Measurements from ENCODE around the gene ZNF148. TPM values are rescaled to one million over a fixed set of nuclear protein-coding genes. Genes with fewer than 3 reads are reported as not detected.

ZNF148 gene
- total RNA-seq, 4 donors from 2014 or later = 64.2 to 86.7 (median 75.3) TPM

GRCh38 chr3:125378762-125379161, 3.6 kb upstream of the ZNF148 start:
- Histone ChIP-seq H3K27ac (no peak overlapping the region), H3K9me3 (no peaks in the 10 kb centered on the region), H3K4me1 (peaks cover 9 to 11% of the 10 kb centered on the region in 2 donors), H3K4me3 (replicated peaks in 1 of 3) (no peak overlapping the region), H3K36me3 (no peaks in the 10 kb centered on the region), H3K27me3 (no peaks in the 10 kb centered on the region)
- DNase-seq = no peak
- 88 to 96% methylated on average over 2 of the region's 2 CpGs for WGBS, 2 donors
- TF ChIP-seq POLR2A (IDR thresholded peaks at IDR 0.05) = no peak
- TF ChIP-seq, protein P1, sequence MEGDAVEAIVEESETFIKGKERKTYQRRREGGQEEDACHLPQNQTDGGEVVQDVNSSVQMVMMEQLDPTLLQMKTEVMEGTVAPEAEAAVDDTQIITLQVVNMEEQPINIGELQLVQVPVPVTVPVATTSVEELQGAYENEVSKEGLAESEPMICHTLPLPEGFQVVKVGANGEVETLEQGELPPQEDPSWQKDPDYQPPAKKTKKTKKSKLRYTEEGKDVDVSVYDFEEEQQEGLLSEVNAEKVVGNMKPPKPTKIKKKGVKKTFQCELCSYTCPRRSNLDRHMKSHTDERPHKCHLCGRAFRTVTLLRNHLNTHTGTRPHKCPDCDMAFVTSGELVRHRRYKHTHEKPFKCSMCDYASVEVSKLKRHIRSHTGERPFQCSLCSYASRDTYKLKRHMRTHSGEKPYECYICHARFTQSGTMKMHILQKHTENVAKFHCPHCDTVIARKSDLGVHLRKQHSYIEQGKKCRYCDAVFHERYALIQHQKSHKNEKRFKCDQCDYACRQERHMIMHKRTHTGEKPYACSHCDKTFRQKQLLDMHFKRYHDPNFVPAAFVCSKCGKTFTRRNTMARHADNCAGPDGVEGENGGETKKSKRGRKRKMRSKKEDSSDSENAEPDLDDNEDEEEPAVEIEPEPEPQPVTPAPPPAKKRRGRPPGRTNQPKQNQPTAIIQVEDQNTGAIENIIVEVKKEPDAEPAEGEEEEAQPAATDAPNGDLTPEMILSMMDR (IDR thresholded peaks at IDR 0.05) = no peak
- intact Hi-C loops (cut with DNase I) = no loop called here

GRCh38 chr3:125375950-125376679, 990 bp upstream of the ZNF148 start:
- H3K36me3 ChIP-seq = no peaks in the 10 kb centered on the region
- 60 to 64% methylated on average over 10 of the region's 10 CpGs for WGBS, 2 donors
- no peaks in the 10 kb centered on the region for H3K9me3 ChIP-seq
- no peaks in the 10 kb centered on the region for H3K27me3 ChIP-seq
- H3K27ac ChIP-seq = peak overlapping the region in 2 of 3 donors; percentile 91 to 94
- peaks cover 16 to 20% of the 10 kb centered on the region in 2 donors for H3K4me1 ChIP-seq
- TF ChIP-seq, protein P1 (IDR thresholded peaks at IDR 0.05) = no peak
- TF ChIP-seq POLR2A (IDR thresholded peaks at IDR 0.05) = no peak
- H3K4me3 ChIP-seq (replicated peaks in 1 of 3) = peak overlapping the region; percentile 58 to 93 (median 91)
- intact Hi-C loops (cut with DNase I) = no loop called here
- no peak for DNase-seq

GRCh38 chr3:125374501-125374995, 577 bp downstream of the ZNF148 start:
- WGBS, 2 donors = 0 to 1% methylated on average over 20 to 23 of the region's 26 CpGs
- DNase-seq = peak; percentile 30 to 34
- peaks cover 25 to 26% of the 10 kb centered on the region in 2 donors for H3K4me1 ChIP-seq

DNA sequence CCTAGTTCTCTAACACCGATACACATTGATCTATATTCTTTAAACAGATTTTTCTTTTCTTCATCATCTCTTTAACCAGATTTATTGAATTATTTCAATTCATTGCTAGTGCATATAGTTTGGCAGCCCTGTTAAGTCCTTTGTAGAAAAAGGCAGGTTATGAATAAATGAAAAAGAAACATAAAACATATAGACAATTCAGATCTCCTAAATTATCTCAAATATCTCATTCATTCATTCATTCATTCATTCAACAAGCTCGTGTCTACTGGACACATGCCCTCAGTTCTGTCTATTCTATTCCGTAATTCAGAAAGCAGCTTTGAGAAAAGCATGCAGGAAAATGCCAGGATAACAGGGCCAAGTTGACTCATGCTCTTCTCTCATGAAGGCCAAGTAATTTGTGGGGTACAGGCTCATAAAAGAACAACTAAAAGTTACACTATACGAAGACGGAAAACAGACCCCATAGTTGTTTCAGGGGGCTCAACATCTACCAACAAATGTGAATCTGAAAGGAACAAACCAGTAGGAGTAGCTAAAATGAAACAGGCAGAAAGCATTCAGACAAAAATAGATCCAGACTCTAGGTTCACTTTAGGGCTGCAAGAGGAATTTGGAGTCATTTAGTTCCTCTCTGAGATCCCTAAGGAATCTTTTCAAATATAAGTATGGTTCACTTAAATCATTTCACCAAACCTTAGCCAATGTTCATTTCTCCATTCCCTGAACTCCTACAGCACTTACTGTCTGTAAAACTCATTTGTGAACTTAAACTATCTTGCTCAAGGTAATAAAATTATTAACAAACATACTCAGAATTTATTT, 7.5 kb downstream of the ZNF148 start:
- intact Hi-C loops (cut with DNase I) = no loop called here
- WGBS, 2 donors = 75 to 77% methylated on average over 5 of the region's 5 CpGs
- no peak for TF ChIP-seq POLR2A (IDR thresholded peaks at IDR 0.05)
- TF ChIP-seq, protein P1 (IDR thresholded peaks at IDR 0.05) = no peak
- Histone ChIP-seq H3K4me1 (peaks cover 31 to 34% of the 10 kb centered on the region in 2 donors), H3K27me3 (no peaks in the 10 kb centered on the region), H3K36me3 (no peaks in the 10 kb centered on the region), H3K27ac (no peak overlapping the region), H3K4me3 (replicated peaks in 1 of 3) (no peak overlapping the region), H3K9me3 (no peaks in the 10 kb centered on the region)
- DNase-seq = no peak

More at GRCh38 chr3:125374501-125374995, 577 bp downstream of the ZNF148 start:
- Histone ChIP-seq H3K9me3 (no peaks in the 10 kb centered on the region), H3K27me3 (no peaks in the 10 kb centered on the region), H3K27ac (peak overlapping the region; percentile 91 to 94 (median 91)), H3K4me3 (replicated peaks in 1 of 3) (peak overlapping the region; percentile 78 to 93 (median 91)), H3K36me3 (no peaks in the 10 kb centered on the region)
- intact Hi-C loops (cut with DNase I) = no loop called here
- no peak for TF ChIP-seq POLR2A (IDR thresholded peaks at IDR 0.05)
- TF ChIP-seq, protein P1 (IDR thresholded peaks at IDR 0.05) = no peak
